BJ (cell line): ENCODE results near the gene KCNQ1. TPM values are rescaled to one million over a fixed set of nuclear protein-coding genes. Genes with fewer than 3 reads are reported as not detected.

Source experiments
- CTCF ChIA-PET: fragments of 350-600 bp; formaldehyde crosslinking; extraction: SDS; loops from one replicate; lab custom pipeline; 2021; ENCODE audit warnings: antibody characterized with exemption, inconsistent platforms; lab: Yijun Ruan, JAX
- POLR2A ChIA-PET: fragments of 300-600 bp; sonication (Branson Sonifier 250); formaldehyde crosslinking; extraction: SDS; loops from one replicate; lab custom pipeline; 2021; ENCODE audit warnings: antibody characterized with exemption; lab: Charles Lee
- DNase-seq: peaks from one replicate; pipeline ENCODE4 v3.0.0-alpha.2; 2011; ENCODE audit warnings: low read depth
- H3K27me3 ChIP-seq: 2 replicates; pipeline ENCODE4 v1.6.0; 2011; ENCODE audit warnings: low read length; ENCODE audit not compliant: control insufficient read depth, insufficient read depth
- H3K36me3 ChIP-seq: 2 replicates; pipeline ENCODE4 v1.5.1; 2011; ENCODE audit warnings: low read length; ENCODE audit not compliant: control insufficient read depth, insufficient read depth
- H3K4me3 ChIP-seq: 2 replicates; pipeline ENCODE4 v1.5.1; 2011; ENCODE audit warnings: low read depth, mild to moderate bottlenecking, control low read depth, low read length
- polyA plus RNA-seq: library from polyadenylated mRNA; depleted of rRNA; stranded (reverse); fragments of >200 nt; gene quantifications from 2 replicates; pipeline ENCODE4 v1.2.3, GENCODE V29; 2011
- TF ChIP-seq, protein P1 (sequence below): IDR thresholded peaks from 2 replicates; pipeline ENCODE4 v1.5.1; 2011; ENCODE audit warnings: low read depth, mild to moderate bottlenecking, control low read depth, inconsistent platforms, low read length, moderate library complexity; ENCODE audit not compliant: insufficient read depth

The KCNQ1 gene
- polyA plus RNA-seq, 1 experiment = not detected

DNA sequence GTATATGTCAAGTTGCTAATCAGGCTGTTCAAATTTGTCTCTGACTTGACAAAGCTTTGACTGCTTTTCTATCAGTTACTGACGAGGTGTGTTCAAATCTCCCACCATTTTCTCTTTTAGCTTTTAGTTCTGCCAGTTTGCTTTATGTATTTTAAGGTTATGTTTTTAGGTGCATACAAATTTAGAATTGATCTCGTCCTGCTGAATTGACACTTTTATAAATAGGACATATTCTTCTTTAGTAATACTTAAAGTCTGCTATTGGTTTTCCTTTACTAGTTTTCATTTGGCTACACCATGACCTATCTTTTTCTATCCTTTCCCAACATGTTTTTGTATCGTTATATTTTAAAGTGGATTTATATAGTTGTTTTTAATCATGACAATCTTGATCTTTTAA is 320.7 kb downstream of the KCNQ1 start:
- TF ChIP-seq, protein P1, sequence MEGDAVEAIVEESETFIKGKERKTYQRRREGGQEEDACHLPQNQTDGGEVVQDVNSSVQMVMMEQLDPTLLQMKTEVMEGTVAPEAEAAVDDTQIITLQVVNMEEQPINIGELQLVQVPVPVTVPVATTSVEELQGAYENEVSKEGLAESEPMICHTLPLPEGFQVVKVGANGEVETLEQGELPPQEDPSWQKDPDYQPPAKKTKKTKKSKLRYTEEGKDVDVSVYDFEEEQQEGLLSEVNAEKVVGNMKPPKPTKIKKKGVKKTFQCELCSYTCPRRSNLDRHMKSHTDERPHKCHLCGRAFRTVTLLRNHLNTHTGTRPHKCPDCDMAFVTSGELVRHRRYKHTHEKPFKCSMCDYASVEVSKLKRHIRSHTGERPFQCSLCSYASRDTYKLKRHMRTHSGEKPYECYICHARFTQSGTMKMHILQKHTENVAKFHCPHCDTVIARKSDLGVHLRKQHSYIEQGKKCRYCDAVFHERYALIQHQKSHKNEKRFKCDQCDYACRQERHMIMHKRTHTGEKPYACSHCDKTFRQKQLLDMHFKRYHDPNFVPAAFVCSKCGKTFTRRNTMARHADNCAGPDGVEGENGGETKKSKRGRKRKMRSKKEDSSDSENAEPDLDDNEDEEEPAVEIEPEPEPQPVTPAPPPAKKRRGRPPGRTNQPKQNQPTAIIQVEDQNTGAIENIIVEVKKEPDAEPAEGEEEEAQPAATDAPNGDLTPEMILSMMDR = no peak
- H3K4me3 ChIP-seq = no peak overlapping the region
- ChIA-PET CTCF (no interaction called here), POLR2A (no interaction called here)
- H3K36me3 ChIP-seq = no peaks in the 10 kb centered on the region
- DNase-seq = no peak
- H3K27me3 ChIP-seq = no peaks in the 10 kb centered on the region; the same call in 1 of the 2 replicates

DNA sequence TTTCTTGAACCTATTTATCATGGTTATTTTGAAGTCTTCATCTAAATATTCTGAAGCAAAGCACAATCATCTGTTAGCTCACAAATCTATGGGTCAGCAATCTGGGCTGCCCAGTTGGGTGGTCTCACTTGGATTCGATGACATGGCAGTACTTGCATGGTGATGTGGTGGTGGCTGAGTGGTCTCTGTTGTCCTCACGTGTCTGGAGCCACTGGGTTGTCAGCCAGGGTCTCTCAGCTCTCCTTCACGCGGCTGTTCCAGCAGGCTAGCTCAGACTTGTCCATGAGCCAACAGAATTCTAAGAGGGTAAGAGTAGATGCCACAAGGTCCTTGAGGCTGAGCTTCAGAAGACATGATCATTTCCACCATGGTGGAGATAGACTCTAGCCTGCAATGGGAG is 321.4 kb downstream of the KCNQ1 start:
- Histone ChIP-seq H3K4me3 (no peak overlapping the region), H3K36me3 (no peaks in the 10 kb centered on the region), H3K27me3 (no peaks in the 10 kb centered on the region; the same call in 1 of the 2 replicates)
- ChIA-PET CTCF (interaction anchor here (1.3 kb wide), 1 partner anchor 126 kb away, joined by 3 read pairs; no protein-coding TSS in a partner anchor), POLR2A (no interaction called here)
- TF ChIP-seq, protein P1 = no peak
- DNase-seq = no peak

DNA sequence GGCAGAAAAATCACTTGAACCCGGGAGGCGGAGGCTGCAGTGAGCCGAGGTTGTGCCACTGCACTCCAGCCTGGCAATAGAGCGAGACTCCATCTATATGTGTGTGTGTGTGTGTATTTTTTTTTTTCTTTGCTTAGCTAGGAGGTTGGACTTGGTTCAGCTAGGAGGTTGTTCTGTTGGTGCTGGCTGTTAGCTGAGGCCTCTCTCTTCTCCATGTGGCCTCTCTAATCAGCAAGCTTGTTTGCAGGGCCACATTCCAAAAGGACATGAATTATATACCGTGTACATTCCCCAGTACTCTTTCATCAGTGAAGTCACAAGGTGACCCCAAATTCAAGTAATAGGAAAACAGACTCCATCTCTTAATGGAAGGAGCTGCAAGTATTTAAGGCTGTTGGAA is 322.3 kb downstream of the KCNQ1 start:
- ChIA-PET CTCF (interaction anchor here (1.3 kb wide), 2 partner anchors 16 to 125 kb away, joined by 3 read pairs; no protein-coding TSS in a partner anchor), POLR2A (no interaction called here)
- DNase-seq = no peak
- TF ChIP-seq, protein P1 = no peak
- Histone ChIP-seq H3K4me3 (no peak overlapping the region), H3K36me3 (no peaks in the 10 kb centered on the region), H3K27me3 (no peaks in the 10 kb centered on the region; the same call in 1 of the 2 replicates)

- Histone ChIP-seq H3K27me3 (no peaks in the 10 kb centered on the region; the same call in 1 of the 2 replicates), H3K36me3 (no peaks in the 10 kb centered on the region), H3K4me3 (no peak overlapping the region)
- DNase-seq = no peak
- ChIA-PET POLR2A (no interaction called here), CTCF (interaction anchor here (1.3 kb wide), 2 partner anchors 16 to 124 kb away, joined by 3 read pairs; no protein-coding TSS in a partner anchor)
- TF ChIP-seq, protein P1 = no peak
These were observed 323.0 kb downstream of the KCNQ1 start for GRCh38 chr11:2767801-2768200.

DNA sequence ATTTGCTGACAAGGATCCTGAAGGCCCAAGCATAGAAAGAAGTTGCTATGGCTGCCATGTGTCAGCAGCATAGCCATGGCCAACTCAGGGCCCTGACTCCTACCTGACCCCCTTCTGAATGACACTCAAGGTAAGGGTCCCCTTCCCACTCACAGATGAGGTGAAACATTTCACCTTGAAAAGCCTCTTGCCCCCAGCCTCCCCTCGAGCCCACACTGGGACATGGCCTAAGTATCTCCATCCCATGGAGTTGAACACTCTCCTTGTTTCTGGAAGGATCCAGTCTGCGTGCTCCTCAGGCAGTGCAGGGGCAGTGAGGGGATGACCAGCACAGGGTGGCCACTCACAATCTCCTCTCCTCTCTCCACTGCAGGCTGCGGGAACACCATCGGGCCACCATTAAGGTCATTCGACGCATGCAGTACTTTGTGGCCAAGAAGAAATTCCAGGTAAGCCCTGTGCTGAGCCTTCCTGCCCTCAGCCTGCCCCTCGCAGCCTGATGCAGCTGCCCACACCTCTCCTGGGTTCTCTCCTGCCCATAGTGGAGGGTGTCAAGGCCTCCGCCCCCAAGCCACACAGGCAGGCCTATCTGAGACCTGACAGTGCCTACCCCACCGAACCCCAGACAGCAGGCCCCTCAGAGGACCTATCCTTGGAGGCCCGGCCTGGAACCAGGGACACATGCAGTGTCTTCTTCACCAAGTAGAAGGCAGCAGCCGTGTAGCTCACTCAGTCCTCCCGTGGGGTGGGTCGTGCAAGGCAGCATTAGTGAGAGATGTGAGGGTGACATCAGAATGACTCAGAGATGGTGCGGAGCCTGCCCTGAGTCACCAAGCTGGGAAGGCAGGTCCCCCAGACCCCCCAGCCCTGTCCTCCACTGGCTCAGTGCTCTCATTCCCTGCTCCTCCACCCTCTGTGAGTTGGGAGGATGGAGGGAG is 323.9 kb downstream of the KCNQ1 start:
- ChIA-PET POLR2A (no interaction called here), CTCF (interaction anchor here (0.9 kb wide), 1 partner anchor 9 kb away, joined by 3 read pairs; no protein-coding TSS in a partner anchor)
- Histone ChIP-seq H3K27me3 (peaks cover 3% of the 10 kb centered on the region), H3K4me3 (no peak overlapping the region), H3K36me3 (no peaks in the 10 kb centered on the region)
- DNase-seq = peak; percentile 38
- TF ChIP-seq, protein P1 = no peak
